HCT116 (cell line): ENCODE data around the gene ZBTB8A. TPM values are rescaled to one million over a fixed set of nuclear protein-coding genes. Genes with fewer than 3 reads are reported as not detected.

Source experiments
- ATAC-seq: fragments of 200-7000 bp; cut with Tn5 transposase; 2 replicates; pipeline ENCODE4 v1.9.1; 2020; ENCODE audit warnings: mild to moderate bottlenecking, moderate library complexity
- Bru-seq: library from RNA; stranded (reverse); fragments of 400-500 nt; gene quantifications from one replicate; lab custom pipeline; 2021; lab: Mats Ljungman, UMichigan
- BruChase-seq, 2 experiments: library from RNA; stranded (reverse); fragments of 400-500 nt; gene quantifications; one replicate each; lab custom pipeline; 2021; lab: Mats Ljungman, UMichigan
- BruUV-seq: library from RNA; stranded (reverse); fragments of 400-500 nt; replicated peaks from 2 replicates; lab custom pipeline; 2021; lab: Mats Ljungman, UMichigan
- CTCF ChIA-PET: fragments of 300-600 bp; sonication (Branson Sonifier 250); formaldehyde crosslinking; loops from one replicate; lab custom pipeline; 2021; ENCODE audit warnings: antibody characterized with exemption; lab: Charles Lee
- POLR2A ChIA-PET: fragments of 300-600, 350-600 bp; sonication (Branson Sonifier 250); formaldehyde crosslinking; loops from one replicate; lab custom pipeline; 2021; ENCODE audit warnings: antibody characterized with exemption; lab: Charles Lee
- RAD21 ChIA-PET, 2 experiments: fragments of 300-600 bp; sonication (Branson Sonifier 250); formaldehyde crosslinking; loops; one replicate each; lab custom pipeline; 2023; ENCODE audit warnings: low total read pairs in 2 of 2; ENCODE audit not compliant: uncharacterized antibody in 2 of 2, unreplicated experiment in 2 of 2, low non-redundant PET in 1 of 2; lab: Charles Lee
- DNase-seq: peaks from one replicate; pipeline ENCODE4 v3.0.0-alpha.2; 2010; ENCODE audit warnings: low read depth, low spot score
- H2AFZ ChIP-seq: fragments of 200-600 bp; shearing (Covaris generic), sonication (generic); 2 replicates; pipeline ENCODE4 v1.6.1; 2017; ENCODE audit warnings: low read depth, mixed run types, mixed read lengths, antibody characterized with exemption, low read length; ENCODE audit not compliant: poor library complexity, severe bottlenecking
- H3K27ac ChIP-seq: 2 replicates; pipeline ENCODE4 v1.5.1; 2012; ENCODE audit warnings: low read depth, low read length
- H3K27me3 ChIP-seq: fragments of 200-600 bp; sonication (generic); 2 replicates; pipeline ENCODE4 v1.6.1; 2016; ENCODE audit warnings: mixed run types, low read length, mixed read lengths; ENCODE audit not compliant: insufficient read depth
- H3K36me3 ChIP-seq, 2 experiments: fragments of 200-500 bp in 1 of 2; fragments of 200-600 bp in 1 of 2; sonication (Bioruptor generic) in 1 of 2; sonication (generic) in 1 of 2; 2 replicates each; pipeline versions ENCODE4 v1.5.1 to v1.6.1; 2014 to 2016; ENCODE audit warnings: low read length in 2 of 2, inconsistent platforms in 1 of 2, mixed read lengths in 1 of 2, mixed run types in 1 of 2; ENCODE audit not compliant: insufficient read depth in 2 of 2, control insufficient read depth in 1 of 2
- H3K4me1 ChIP-seq, 2 experiments: fragments of 200-600 bp in 1 of 2; sonication (generic) in 1 of 2; 2 replicates each; pipeline versions ENCODE4 v1.5.1 to v1.6.1; 2012 to 2017; ENCODE audit warnings: low read length in 2 of 2, inconsistent platforms in 1 of 2, mild to moderate bottlenecking in 1 of 2, mixed read lengths in 1 of 2, mixed run types in 1 of 2, moderate library complexity in 1 of 2; ENCODE audit not compliant: insufficient read depth in 2 of 2, control insufficient read depth in 1 of 2
- H3K4me2 ChIP-seq: fragments of 200-600 bp; sonication (generic); 2 replicates; pipeline ENCODE4 v1.6.1; 2017; ENCODE audit warnings: mixed run types, low read length, mixed read lengths
- H3K4me3 ChIP-seq, 2 experiments: fragments of 200-600 bp in 1 of 2; sonication (generic) in 1 of 2; replicated peaks in 1 of 2; 2 replicates each; pipeline ENCODE4 v1.5.1; 2011 to 2016; ENCODE audit warnings: low read length in 2 of 2, control low read depth in 1 of 2, low read depth in 1 of 2, mild to moderate bottlenecking in 1 of 2, mixed read lengths in 1 of 2, mixed run types in 1 of 2
- H3K79me2 ChIP-seq: fragments of 200-600 bp; sonication (generic); 2 replicates; pipeline ENCODE4 v1.6.1; 2017; ENCODE audit warnings: mild to moderate bottlenecking, mixed run types, low read length, moderate library complexity, mixed read lengths; ENCODE audit not compliant: insufficient read depth
- H3K9ac ChIP-seq: fragments of 200-600 bp; sonication (generic); 2 replicates; pipeline ENCODE4 v1.6.1; 2016; ENCODE audit warnings: low read length, mixed read lengths
- H3K9me2 ChIP-seq: fragments of 200-600 bp; sonication (generic), shearing (Covaris generic); 2 replicates; pipeline ENCODE4 v1.6.1; 2017; ENCODE audit warnings: mixed run types, mild to moderate bottlenecking, moderate library complexity; ENCODE audit not compliant: insufficient read depth
- H3K9me3 ChIP-seq, 2 experiments: fragments of 200-500 bp in 1 of 2; fragments of 200-600 bp in 1 of 2; sonication (Bioruptor generic) in 1 of 2; sonication (generic) in 1 of 2; 2 replicates each; pipeline ENCODE4 v1.6.1; 2014 to 2017; ENCODE audit warnings: low read length in 2 of 2, mixed read lengths in 2 of 2, inconsistent platforms in 1 of 2, low read depth in 1 of 2, mild to moderate bottlenecking in 1 of 2, mixed run types in 1 of 2, moderate library complexity in 1 of 2; ENCODE audit not compliant: control insufficient read depth in 1 of 2, insufficient read depth in 1 of 2
- H4K20me1 ChIP-seq: fragments of 200-600 bp; sonication (generic), shearing (Covaris generic); 2 replicates; pipeline ENCODE4 v1.6.1; 2017; ENCODE audit warnings: mixed run types, mild to moderate bottlenecking, moderate library complexity; ENCODE audit not compliant: insufficient read depth
- CBX3 ChIP-seq: IDR thresholded peaks from 2 replicates; pipeline ENCODE4 v1.6.1; 2012; ENCODE audit warnings: low read depth
- CEBPB ChIP-seq: IDR thresholded peaks from 2 replicates; pipeline ENCODE4 v1.6.1; 2012; ENCODE audit warnings: low read depth
- CTCF ChIP-seq, 3 experiments: fragments of 200-600 bp in 1 of 3; sonication (generic) in 1 of 3; IDR thresholded peaks in 2 of 3; conservative IDR thresholded peaks in 1 of 3; 2 replicates each; pipeline ENCODE4 v1.5.1; 2012 to 2017; ENCODE audit warnings: low read depth in 2 of 3, low read length in 2 of 3, antibody characterized with exemption in 1 of 3, borderline replicate concordance in 1 of 3, control low read depth in 1 of 3, mild to moderate bottlenecking in 1 of 3, mixed read lengths in 1 of 3, mixed run types in 1 of 3, moderate library complexity in 1 of 3; ENCODE audit not compliant: insufficient read depth in 1 of 3
- EGR1 ChIP-seq: IDR thresholded peaks from 2 replicates; pipeline ENCODE4 v1.6.1; 2012; ENCODE audit warnings: low read depth
- ELF1 ChIP-seq: IDR thresholded peaks from 2 replicates; pipeline ENCODE4 v1.6.1; 2012; ENCODE audit warnings: low read depth, borderline replicate concordance
- EZH2 ChIP-seq: fragments of 200-600 bp; sonication (generic); IDR thresholded peaks from 2 replicates; pipeline ENCODE4 v1.6.1; 2017; ENCODE audit warnings: antibody characterized with exemption, mixed run types
- EZH2phosphoT487 ChIP-seq: fragments of 200-600 bp; IDR thresholded peaks from 2 replicates; pipeline ENCODE4 v1.6.1; 2018; ENCODE audit warnings: antibody characterized with exemption, borderline replicate concordance
- FOSL1 ChIP-seq: IDR thresholded peaks from 2 replicates; pipeline ENCODE4 v1.6.1; 2012; ENCODE audit warnings: low read depth
- JUND ChIP-seq: IDR thresholded peaks from 2 replicates; pipeline ENCODE4 v1.6.1; 2012
- POLR2A ChIP-seq: IDR thresholded peaks from 2 replicates; pipeline ENCODE4 v1.7.0; 2011; ENCODE audit warnings: borderline replicate concordance; ENCODE audit not compliant: insufficient read depth, insufficient read length; ENCODE audit errors: extremely low read depth
- POLR2AphosphoS5 ChIP-seq: IDR thresholded peaks from 2 replicates; pipeline ENCODE4 v1.6.1; 2011; ENCODE audit warnings: mild to moderate bottlenecking, low read depth, low read length, moderate library complexity
- RAD21 ChIP-seq: IDR thresholded peaks from 2 replicates; pipeline ENCODE4 v1.6.1; 2012; ENCODE audit warnings: low read depth, mild to moderate bottlenecking
- REST ChIP-seq: IDR thresholded peaks from 2 replicates; pipeline ENCODE4 v1.6.1; 2012; ENCODE audit warnings: low read depth
- SIN3A ChIP-seq: IDR thresholded peaks from 2 replicates; pipeline ENCODE4 v1.6.1; 2012; ENCODE audit warnings: low read depth
- SP1 ChIP-seq: IDR thresholded peaks from 2 replicates; pipeline ENCODE4 v1.6.1; 2012; ENCODE audit warnings: low read depth
- SRF ChIP-seq: IDR thresholded peaks from 2 replicates; pipeline ENCODE4 v1.6.1; 2012; ENCODE audit warnings: low read depth
- TCF7L2 ChIP-seq: IDR thresholded peaks from 2 replicates; pipeline ENCODE4 v1.7.0; 2011; ENCODE audit warnings: borderline replicate concordance, inconsistent platforms; ENCODE audit not compliant: insufficient read depth, insufficient read length; ENCODE audit errors: extremely low read depth
- ZFX ChIP-seq: fragments of 450-650 bp; IDR thresholded peaks from 2 replicates; pipeline ENCODE4 v1.6.1; 2017
- ZNF274 ChIP-seq: fragments of 200-500 bp; sonication (Bioruptor generic); IDR thresholded peaks from 2 replicates; pipeline ENCODE4 v1.6.1; 2014; ENCODE audit warnings: mild to moderate bottlenecking, low read depth, low read length, inconsistent platforms
- intact Hi-C: fragments of 100-400 bp; cut with micrococcal nuclease; formaldehyde crosslinking; loops from 2 replicates; pipeline ENCODE4 v1.10.0; 2022
- long read RNA-seq: library from polyadenylated mRNA; unstranded; transcript quantifications from one replicate; pipeline ENCODE4 v2.0.0, GENCODE V29; 2021; ENCODE audit not compliant: unreplicated experiment
- polyA plus RNA-seq: library from polyadenylated mRNA; unstranded; fragments of >200 nt; gene quantifications from 2 replicates; pipeline ENCODE4 v1.2.1, GENCODE V29; 2012; ENCODE audit warnings: missing spikeins
- total RNA-seq: library from RNA; stranded (reverse); gene quantifications from one replicate; pipeline ENCODE4 v1.2.1, GENCODE V29; 2021; ENCODE audit not compliant: unreplicated experiment
- TF ChIP-seq, protein P1 (sequence below): IDR thresholded peaks from 2 replicates; pipeline ENCODE4 v1.6.1; 2012
- TF ChIP-seq, protein P2 (sequence below): IDR thresholded peaks from 2 replicates; pipeline ENCODE4 v1.6.1; 2012

ZBTB8A gene
- total RNA-seq (9.7 TPM), Bru-seq, nascent RNA (percentile 76 among the genes with signal in this experiment), BruChase-seq, experiment 1, labeled RNA remaining after a 6-hour chase (percentile 90 among the genes with signal in this experiment), BruChase-seq, experiment 2, labeled RNA remaining after a 2-hour chase (percentile 95 among the genes with signal in this experiment)
- polyA plus RNA-seq = 3.0 and 3.8 TPM in 2 replicates
- long read RNA-seq, full-length matches to known transcripts = 15 of 23 reads
- long read RNA-seq, partial matches to known transcripts = 1 of 23 reads
- long read RNA-seq, other reads (novel, unspliced or antisense) = 7 of 23 reads

GRCh38 chr1:32538887-32539583, at the start of gene ZBTB8A:
TSS of gene ZBTB8A (plus strand) at chr1:32539427. CDS start at chr1:32592932, 53,505 bp downstream.
- Histone ChIP-seq H4K20me1 (no peaks in the 10 kb centered on the region), H3K9me3 (no peaks in the 10 kb centered on the region), H3K79me2 (peaks cover 37% of the 10 kb centered on the region), H3K27ac (peak within 1 kb of the TSS; percentile 88), H3K4me3 (peak within 1 kb of the TSS; percentile 68 to 78), H3K4me2 (peak within 1 kb of the TSS; percentile 94), H3K27me3 (no peaks in the 10 kb centered on the region), H3K9me2 (no peaks in the 10 kb centered on the region), H2AFZ (peak within 1 kb of the TSS; percentile 76), H3K36me3 (no peaks in the 10 kb centered on the region), H3K4me1 (peaks cover 15 to 23% of the 10 kb centered on the region in 2 experiments), H3K9ac (peak within 1 kb of the TSS; percentile 78)
- BruUV-seq = no TSS peak
- RAD21 ChIA-PET = no interaction called here
- POLR2A ChIA-PET = no interaction called here
- ATAC-seq (peak; percentile 70), DNase-seq (peak; percentile 54)
- CTCF ChIA-PET = interaction anchor here (1.5 kb wide), 1 partner anchor 18 kb away, joined by 8 read pairs; no protein-coding TSS in a partner anchor
- intact Hi-C loops = loop anchor here (5.0 kb wide), 1 partner anchor 92 kb away; no protein-coding TSS in a partner anchor
- TF ChIP-seq CTCF (IDR thresholded peaks at IDR 0.05 in 2 of 3, conservative IDR thresholded peaks at IDR 0.05 in 1 of 3; ENCODE audit: borderline replicate concordance in 1 of 3, insufficient read depth in 1 of 3, low read depth in 2 of 3, low read length in 2 of 3) (no peak), EZH2phosphoT487 (no peak), POLR2AphosphoS5 (peak; percentile 45), SP1 (peak; percentile 39; the same call in 1 of the 2 replicates), TCF7L2 (no peak), FOSL1 (no peak), SRF (no peak), RAD21 (no peak), SIN3A (no peak; the same call in none of the 2 replicates), ZFX (peak; percentile 47; the same call in 1 of the 2 replicates), ZNF274 (no peak), CBX3 (no peak), CEBPB (no peak), POLR2A (peak; percentile 67), EGR1 (peak; percentile 82), REST (no peak), EZH2 (no peak), ELF1 (no peak), JUND (no peak)
- TF ChIP-seq, protein P1, sequence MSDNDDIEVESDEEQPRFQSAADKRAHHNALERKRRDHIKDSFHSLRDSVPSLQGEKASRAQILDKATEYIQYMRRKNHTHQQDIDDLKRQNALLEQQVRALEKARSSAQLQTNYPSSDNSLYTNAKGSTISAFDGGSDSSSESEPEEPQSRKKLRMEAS = peak; percentile 63
- TF ChIP-seq, protein P2, sequence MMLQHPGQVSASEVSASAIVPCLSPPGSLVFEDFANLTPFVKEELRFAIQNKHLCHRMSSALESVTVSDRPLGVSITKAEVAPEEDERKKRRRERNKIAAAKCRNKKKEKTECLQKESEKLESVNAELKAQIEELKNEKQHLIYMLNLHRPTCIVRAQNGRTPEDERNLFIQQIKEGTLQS = no peak
